Activated CD4-positive, alpha-beta T cell treated with anti-CD3 and anti-CD28 coated beads, Interleukin-2, amount 50 U/mL, for 1 hour (primary cell): ENCODE results near the gene POU2AF2.
"Not testable (repeated sequence)": the region's sequence is repeated elsewhere in the genome, so short reads cannot be mapped to it uniquely, and the experiment has no call there.

ENCODE experiments used
- DNase-seq: peaks from one replicate; pipeline ENCODE4 v3.0.0-alpha.2; 2020

Gene POU2AF2

DNA sequence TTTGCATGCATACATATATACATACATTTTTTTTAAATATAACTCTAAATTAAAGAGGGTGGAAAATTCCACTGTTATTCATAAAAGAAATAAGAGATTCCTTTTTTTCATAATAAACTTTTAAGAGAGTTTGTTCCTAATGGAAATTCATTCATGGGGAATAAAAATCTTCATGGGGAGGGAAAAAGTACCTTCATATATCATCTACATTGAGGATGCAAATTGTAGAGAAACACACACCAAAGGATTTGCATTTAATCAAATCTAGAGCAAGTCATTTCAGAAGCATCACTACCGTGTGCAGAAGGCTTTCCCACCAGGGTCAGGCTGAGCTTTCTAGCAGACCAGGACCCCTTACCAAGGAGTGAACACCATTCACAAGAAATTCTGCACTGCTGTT is at the start of gene POU2AF2:
Gene POU2AF2 (plus strand): TSS at position 301 of the 400 bp plus-strand sequence. CDS start 129 bp downstream, outside the sequence.
- DNase-seq, result no peak

DNA sequence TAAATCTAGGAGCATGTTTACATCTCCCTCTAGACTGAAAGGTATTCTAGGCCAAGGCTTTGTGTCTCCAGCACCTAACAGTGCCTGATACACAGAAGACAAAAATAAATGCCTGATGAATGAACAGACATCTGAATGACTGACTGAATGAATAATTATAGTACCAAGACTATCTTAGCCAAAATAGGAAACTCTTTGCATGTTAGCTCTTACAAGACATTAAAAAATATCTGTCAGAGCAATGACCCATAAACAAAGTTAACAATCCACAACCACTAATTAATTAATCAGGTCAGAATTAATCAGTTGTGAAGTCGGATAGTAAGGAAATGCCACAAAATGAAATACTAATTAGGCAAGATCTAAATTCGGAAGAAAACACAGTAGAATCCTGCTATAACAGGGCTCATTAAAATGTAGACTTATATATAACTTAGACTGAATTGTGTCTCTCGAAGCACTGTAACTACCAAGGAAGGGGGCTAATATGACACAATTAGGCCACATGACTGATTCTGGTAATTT is 45.5 kb upstream of the POU2AF2 start:
- no peak for DNase-seq

DNA sequence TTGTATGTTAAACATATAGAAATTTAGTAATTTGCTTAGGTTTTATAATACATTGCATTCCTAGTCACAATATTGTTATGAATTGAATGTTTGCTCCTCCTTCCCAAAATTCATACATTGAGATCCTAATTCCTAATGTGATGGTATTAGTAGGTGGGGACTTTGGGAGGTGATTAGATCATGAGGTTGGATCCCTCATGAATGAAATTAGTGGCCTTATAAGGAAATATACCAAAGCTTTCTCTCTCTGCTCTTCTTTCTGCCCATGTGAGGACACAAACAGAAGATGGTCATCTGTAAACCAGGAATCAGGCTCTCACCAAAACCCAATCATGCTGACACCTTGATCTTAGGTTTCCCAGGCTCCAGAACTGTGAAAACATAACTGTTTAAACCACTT is 41.3 kb upstream of the POU2AF2 start:
- DNase-seq, result no peak

DNA sequence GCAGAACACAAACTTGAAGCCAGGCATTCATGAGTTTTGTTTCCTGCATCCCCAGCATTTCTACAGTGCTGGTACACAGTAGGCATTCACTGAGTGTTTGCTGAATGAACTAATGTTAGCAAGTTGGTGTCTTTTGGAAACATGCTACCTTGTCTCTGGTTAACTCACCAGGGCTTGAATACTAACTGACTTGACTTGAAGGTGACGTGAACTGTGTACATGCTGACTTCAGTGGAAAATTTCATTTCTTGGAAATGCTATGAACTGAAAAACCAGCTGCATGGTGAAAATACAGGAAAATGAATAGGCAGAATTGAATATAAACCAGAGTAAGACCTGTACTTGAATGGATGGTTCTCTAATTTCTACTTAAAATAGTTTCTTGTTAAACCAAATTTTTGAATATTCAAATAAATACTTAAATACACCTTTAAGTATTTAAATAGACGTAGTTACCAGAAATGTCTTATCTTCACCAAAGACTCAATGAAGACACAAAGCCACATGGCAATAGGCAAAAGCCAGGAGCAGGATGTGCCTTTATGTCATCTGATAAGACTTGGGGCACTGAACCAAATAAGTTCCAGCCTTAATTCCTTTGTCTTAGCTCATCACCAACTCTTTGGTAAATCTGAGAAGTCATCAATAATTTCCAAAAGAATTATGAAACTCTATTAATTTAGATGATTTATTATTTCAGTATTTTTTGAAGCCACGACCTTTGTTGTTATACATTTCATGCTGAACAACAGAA is 39.7 kb upstream of the POU2AF2 start:
- no peak for DNase-seq

DNA sequence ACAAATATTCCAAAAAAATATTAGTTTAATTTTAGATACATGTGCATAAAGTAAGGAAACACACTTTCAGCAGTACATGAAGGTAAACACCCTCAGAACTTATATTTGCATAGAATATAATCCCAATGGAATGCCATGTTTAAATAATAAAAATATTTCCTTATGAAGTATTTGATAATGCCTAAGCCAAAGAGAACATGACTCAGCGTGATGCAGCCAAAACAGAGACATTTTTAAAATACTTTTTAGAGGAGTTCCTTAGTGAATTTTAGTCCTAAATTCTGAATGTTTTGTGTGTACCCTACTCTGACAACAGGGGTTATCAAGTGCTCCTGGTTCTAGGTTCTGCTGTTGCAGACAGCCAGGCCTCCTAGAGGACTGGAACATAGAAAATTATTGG is 39.1 kb upstream of the POU2AF2 start:
- DNase-seq, result no peak

DNA sequence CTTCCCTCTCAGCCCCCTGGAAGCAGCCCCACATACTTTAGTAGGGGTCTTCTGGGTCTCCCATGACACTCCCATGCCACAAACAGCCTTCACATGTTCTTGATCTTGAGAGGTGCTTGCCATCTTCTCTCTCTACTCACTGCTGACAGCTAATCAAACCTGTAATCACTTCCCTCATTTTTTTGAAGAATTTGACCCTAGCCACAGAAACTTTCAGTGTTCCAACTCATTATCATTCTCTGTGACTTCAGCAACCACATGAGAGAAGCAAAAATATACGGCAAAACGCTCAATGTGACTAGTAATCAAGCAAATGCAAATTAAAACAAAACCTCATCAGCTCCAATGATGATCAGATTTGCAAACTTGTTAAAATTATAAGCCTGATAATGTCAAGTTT is 38.3 kb upstream of the POU2AF2 start:
- no peak for DNase-seq

DNA sequence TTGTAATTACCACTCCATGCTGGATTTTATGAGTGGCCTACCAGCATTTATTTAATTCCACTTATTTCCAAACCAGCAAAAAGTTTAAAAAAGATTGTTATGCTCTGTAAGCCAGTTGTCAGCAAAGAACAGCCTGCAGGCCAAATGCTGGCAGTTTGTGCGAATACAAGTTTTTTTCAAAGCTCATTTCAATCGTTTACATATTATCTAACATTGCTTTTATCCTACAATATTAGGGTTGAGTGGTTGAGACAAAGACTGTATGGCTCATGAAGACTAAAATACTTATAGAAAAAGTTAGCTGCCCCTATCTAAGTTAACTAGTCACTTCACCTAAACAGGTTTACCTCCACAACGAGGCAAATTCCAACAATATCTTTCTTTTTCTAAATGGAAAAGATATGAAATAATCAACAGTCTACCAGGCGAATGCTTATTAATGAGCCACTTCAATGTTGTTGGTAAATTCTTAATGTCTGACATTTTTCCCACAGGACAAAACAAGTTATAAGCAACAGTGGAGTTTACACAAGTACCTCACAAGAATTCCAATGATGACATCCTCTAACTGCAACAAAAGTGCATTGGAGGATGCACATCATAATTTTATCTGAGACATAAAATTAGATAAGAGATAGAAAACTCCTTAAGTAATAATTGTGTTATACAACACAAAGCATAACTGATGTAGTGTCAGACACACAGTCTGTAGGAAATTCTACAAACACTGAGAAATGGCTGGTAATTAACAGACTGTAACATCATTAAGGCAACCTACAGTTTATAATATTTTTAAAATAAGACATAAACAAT is 35.8 kb upstream of the POU2AF2 start:
- no peak for DNase-seq

DNA sequence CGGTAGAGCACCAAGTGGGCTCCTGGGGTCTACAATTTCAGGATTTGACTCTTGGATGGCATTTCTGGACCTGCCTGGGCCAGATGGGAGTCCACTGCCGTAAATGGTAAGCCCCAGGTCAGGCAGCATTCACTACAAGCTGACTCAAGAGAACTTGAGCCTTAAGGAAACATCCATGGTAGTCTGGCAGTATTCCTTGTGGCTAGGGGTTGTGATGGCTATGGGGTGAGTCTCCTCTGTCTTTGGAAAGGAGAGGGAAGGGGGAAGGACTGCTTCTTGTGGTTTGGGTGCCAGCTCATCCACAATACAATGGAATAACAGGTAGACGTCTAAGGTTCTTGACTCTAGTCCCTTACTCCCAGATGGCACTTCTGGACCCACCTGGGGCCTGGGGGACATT is 32.3 kb upstream of the POU2AF2 start:
- no peak for DNase-seq

DNA sequence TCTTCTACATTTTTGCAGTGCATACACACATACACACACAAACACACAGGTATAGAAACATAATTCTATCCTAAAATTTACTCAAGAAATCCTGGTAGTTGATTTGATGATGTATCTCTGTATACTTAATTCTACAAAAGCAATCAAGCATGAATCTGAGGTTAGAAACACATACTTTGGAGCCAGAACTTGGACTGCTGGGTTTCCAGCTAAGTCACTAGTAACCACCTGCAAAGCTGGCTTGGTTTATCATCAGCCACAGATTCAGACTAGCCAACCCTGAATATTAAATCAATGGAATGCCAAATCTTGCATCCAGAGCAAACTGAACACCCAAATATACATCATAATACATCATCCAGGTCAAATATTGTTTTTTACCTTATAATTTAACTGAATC is 24.8 kb upstream of the POU2AF2 start:
- no peak for DNase-seq

- no peak for DNase-seq
Observed at GRCh38 chr11:111221208-111221607, 24.3 kb upstream of the POU2AF2 start.

- not testable (repeated sequence) for DNase-seq
Observed at GRCh38 chr11:111221936-111222335, 23.6 kb upstream of the POU2AF2 start.

GRCh38 chr11:111222821-111223455 is 22.6 kb upstream of the POU2AF2 start:
- DNase-seq, result not testable (repeated sequence)

GRCh38 chr11:111225881-111226280 is 19.6 kb upstream of the POU2AF2 start:
- DNase-seq, result no peak

DNA sequence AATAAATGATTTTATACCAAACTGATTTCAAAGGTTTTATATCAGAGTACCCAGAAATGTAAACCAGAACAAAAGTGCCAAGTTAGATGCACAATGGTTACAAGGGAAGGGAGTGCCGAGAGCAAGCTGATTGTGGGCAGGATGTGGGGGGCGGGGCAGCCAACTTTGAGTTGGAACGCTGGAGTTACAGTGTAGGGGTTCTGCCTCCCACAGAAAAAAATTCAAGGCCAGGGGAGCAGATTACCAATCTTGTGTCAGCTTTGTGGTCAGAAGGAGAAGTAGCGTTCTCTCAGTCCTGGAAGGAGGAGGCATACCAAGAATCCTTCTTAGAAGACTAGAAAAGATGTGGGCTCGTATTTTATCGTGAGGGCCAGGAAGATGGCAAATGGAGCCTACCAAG is 15.9 kb upstream of the POU2AF2 start:
- DNase-seq, result no peak

- no peak for DNase-seq
Observed at GRCh38 chr11:111230122-111230465, 15.4 kb upstream of the POU2AF2 start.

DNA sequence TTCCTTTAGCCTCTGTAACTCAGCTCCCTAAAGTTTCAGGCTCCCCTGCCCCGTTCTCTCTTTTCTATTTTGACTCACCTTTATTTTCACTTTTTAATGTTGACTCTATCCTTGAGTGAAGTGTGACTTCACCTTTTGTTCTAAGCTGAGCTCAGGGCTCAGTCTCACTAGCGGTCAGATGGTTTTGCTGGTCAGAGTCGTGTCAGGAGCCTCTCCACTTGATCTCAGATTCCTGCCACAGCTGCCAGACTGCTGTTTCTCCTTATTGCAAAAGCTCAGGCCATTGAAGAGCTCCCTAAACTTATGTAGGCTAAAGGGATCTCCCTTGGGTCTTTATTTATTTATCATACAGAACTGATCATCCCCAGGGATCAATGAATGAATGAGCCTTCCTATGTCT is 13.7 kb upstream of the POU2AF2 start:
- no peak for DNase-seq

- no peak for DNase-seq
Observed at GRCh38 chr11:111236383-111236782, 9.1 kb upstream of the POU2AF2 start.

DNA sequence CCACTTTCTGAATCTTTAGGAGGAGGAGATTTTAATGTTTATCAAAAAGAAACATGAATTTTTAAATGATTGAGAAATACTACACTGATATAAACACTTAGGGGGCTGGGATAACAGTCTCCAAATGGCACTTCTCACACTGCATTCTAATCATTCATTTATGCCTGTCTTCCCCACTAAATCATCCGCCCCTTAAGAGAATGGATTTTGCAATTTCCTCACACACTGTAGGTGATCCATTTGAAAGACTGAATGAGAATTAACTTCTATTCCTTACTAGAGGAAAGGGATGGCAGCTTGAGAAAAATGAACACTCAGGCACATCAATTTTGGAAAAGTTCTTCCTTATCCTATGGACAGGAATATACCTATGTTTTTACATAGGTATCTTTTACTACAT is 7.6 kb upstream of the POU2AF2 start:
- DNase-seq, result no peak

GRCh38 chr11:111246956-111247355 is 1.4 kb downstream of the POU2AF2 start:
- DNase-seq, result no peak

DNA sequence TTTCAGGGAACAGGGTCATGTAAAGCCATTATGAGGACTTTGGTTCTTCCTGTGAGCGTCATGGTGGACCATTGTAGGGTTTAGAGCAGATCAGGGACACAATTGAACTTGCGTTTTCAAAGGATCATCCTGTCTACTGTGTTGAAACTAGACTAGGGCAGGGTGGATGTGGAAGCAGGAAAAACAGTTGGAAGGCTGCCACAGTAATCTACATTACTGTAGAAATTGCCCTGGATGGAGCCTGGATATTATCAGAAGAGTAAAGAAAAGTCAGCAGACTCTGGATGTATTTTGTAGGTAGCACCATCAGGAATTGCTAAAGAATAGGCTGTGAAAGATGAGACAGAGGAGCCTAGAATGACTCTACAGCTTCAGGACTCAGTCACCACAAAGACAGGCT is 5.4 kb downstream of the POU2AF2 start:
- DNase-seq, result no peak

DNA sequence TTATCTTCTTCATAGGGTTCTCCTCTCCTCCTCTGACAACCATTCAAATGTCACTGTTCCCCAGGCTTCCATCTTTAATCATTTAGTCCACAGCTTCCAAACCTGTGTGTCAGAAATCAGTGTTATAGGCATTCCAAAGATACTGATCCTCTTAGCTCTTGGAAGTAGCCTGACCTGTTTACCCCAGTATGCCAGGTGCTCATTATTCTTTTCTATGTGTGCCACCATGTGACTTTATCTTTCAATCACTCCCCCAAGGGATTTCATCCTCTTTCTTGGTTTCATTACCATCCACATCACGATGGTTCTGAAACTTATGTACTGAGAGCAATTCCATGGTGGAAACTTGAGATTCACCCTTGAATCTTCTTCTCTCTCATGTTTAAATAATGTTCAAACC is 7.6 kb downstream of the POU2AF2 start:
- DNase-seq, result no peak

- DNase-seq, result no peak
Observed at GRCh38 chr11:111253630-111254029, 8.1 kb downstream of the POU2AF2 start.

GRCh38 chr11:111258046-111258445 is 12.5 kb downstream of the POU2AF2 start:
- no peak for DNase-seq

GRCh38 chr11:111259896-111260295 is 14.4 kb downstream of the POU2AF2 start:
- DNase-seq, result no peak
